Nucleus accumbens (tissue), 56 donors: ENCODE data around the gene IPPK.
"Not testable (repeated sequence)": the region's sequence is repeated elsewhere in the genome, so short reads cannot be mapped to it uniquely, and the experiment has no call there.

ENCODE experiments used
- DNase-seq, 56 donors: peaks; one replicate each; lab custom pipeline; 2025; lab: John Stamatoyannopoulos, UW

Gene IPPK

GRCh38 chr9:92601451-92601850 lies 68.5 kb downstream of the IPPK start:
- DNase-seq: no peak

DNA sequence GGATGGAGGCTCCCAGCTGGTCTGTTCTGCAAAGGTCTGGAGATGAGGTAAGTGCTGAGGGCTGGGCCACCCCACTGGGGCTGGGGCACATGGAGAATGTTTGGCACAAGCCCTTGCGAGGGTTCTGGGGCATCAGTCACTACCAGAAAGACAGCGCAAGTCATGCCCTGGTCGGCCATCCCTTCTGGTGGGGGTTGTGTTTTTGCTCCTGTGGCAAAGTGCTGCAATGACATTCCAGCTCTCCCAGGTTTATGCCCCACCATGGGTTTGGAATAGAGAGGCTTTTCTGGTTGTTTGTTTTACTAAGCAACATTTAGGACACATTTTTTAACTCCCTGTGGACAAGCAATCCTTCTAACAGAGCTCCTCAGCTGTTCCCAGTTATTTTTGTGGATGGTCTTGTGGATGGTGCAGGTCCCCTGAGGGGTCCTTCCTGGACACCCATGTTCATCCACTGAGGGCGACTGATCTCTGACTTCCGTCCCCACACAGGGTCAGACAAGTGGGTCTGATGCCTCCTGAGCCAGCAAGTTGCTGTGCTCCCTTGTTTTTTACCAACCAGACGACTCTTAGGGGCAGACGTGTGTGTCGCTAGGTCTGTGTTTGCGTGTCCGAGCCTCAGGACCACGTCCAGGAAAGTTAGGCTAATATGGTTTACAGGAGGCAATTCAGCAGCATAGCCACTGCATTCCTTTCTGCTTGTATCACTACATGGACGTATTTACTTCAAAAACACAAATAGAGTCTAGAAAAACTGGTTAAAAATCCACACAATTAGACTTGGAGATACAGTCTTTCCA lies 69.3 kb downstream of the IPPK start:
- DNase-seq: no peak

- DNase-seq: no peak
Observed at GRCh38 chr9:92599938-92600461, 69.9 kb downstream of the IPPK start.

GRCh38 chr9:92598382-92598781 lies 71.5 kb downstream of the IPPK start:
- DNase-seq: no peak

DNA sequence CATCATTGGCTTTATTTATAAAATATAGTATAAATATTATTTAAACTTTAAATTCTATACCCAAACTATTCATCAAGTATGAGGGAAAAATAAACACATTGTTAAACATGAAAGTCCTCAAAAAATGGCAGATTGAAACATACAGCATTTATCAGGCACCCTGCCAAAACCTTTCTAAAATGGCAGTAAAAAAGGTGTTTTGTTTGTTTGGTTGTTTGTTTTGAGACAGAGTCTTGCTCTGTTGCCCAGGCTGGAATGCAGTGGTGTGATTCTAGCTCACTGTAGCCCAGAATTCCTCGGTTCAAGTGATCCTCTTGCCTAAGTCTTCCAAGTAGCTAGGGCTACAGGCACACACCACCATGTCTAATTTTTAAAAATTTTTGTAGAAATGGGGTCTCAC lies 74.0 kb downstream of the IPPK start:
- DNase-seq: no peak

DNA sequence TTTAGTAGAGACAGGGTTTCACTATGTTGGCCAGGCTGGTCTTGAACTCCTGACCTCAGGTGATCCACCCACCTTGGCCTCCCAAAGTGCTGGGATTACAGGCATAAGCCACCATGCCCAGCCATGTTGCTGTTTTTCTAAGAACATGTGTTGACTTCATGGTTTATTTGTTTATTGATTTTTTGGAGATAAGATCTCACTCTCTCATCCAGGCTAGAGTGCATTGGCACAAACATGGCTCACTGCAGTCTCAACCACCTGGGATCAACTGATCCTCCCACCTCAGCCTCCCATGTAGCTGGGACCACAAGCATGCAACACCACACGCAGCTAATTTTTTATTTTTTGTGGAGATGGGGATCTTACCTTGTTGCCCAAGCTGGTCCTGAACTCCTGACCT lies 74.9 kb downstream of the IPPK start:
- not testable (repeated sequence) for DNase-seq

DNA sequence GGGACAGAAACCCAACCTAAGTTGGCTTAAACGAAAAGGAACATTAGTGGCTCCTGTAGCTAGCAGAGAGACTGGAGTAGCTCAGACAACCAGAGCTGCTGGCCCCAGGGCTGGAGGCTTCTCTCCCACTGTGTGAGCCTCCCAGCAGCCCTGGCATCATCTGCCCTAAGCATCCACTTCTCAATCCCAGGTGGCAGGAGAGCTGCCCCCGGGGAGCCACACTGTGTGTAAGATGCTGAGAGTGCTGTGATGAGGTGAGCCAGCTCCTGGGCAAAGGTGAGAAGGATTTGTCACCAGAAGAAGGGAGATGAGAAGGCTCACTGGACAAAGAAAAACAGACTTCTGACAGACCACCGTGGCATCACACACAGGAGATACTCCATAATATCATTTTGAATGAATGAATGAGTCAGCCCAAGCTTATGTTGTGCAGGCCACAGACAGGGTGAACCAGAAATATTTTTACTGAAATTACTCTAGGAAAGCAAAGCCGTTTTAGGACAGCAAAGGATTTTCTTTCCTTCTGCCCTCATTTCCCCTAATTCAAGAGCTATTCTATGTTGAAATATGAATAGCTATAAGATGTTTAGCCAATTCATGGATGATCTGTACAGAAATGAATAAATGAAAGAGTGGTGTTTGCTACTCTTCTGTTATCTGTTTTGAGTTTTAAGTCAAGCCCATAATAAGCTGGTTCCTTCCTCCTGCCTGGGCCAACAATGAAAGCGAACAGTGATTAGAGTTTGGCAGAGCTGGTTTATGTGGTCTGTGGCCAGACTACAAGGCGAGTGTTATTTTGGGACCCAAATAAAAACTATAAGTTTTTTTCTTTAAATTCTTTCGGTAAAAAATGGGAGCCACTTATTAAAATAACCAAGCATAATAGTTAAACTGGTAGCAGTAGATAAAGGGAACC lies 76.7 kb downstream of the IPPK start:
- no peak for DNase-seq

DNA sequence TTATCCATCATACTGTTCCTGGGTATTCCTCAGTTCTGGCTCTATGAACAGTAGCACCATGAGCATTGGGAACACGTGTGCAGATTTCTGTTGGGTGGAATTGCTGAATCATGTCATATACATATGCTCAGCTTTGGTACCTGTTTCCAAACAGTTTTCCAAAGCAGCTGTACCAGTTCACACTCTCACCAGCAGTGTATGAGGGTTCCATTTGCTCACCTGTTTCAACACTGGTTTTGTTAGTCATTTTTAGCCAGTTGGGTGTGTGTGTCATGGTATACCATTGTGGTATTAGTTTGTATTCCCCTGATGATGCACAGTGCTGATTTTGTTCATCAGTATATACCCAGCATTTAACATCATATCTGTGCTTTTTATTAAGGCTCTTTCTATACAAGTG lies 77.4 kb downstream of the IPPK start:
- DNase-seq: no peak

DNA sequence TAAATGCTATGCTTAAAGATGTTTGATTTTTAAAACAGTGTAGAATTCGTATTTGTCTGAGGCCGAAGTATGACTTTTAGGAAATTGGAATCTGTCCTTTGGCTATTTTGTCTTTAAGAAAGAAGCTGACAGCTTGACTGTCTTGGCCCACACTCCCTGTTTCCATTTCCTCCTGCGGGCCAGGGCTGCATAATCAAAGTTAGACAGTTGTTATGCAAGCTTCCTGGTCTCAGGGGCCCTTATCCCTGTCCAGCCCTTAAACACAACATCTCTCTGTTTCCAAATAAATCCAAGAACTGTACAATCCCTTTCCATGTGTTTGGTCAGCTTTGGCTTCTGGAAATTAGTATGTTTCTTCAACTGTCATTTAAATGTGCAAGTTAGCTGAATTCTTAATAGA lies 79.6 kb downstream of the IPPK start:
- DNase-seq: peak in 9 of 56 donors; percentile 4 to 46 (median 13)

GRCh38 chr9:92589923-92590322 lies 80.0 kb downstream of the IPPK start:
- DNase-seq: no peak

DNA sequence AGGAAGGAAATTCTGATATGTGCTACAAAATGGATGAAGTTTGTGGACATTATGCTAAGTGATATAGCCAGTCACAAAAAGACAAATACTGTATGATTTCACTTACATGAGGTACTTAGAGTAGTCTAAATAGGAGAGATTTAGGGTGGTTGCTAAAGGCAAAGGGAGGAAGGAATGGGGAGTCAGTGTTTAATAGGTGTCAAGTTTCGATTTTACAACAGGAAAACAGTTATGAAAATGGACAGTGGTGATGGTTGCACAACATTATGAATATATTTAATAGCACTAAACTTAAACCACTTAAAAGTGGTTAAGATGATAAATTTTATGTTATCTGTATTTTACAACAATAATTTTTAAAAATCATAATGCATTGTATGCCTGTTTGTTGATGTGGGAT lies 93.8 kb downstream of the IPPK start:
- no peak for DNase-seq

DNA sequence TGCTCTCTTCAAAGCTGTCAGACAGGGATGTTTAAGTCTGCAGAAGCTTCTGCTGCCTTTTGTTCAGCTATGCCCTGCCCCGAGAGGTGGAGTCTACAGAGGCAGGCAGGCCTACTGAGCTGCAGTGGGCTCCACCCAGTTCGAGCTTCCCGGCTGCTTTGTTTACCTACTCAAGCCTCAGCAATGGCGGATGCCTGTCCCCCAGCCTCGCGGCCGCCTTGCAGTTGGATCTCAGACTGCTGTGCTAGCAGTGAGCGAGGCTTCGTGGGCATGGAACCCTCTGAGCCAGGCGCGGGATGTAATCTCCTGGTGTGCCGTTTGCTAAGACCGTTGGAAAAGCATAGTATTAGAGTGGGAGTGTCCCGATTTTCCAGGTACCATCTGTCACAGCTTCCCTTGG lies 96.3 kb downstream of the IPPK start:
- DNase-seq: not testable (repeated sequence)

DNA sequence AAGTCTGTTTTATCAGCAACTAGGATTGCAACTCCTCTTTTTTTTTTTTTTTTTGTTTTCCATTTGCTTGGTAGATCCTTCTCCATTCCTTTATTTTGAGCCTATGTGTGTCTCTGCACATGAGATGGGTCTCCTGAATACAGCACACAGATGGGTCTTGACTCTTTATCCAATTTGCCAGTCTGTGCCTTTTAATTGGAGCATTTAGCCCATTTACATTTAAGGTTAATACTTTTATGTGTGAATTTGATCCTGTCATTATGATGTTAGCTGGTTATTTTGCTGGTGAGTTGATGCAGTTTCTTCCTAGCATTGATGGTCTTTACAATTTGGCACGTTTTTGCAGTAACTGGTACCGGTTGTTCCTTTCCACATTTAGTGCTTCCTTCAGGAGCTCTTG lies 98.1 kb downstream of the IPPK start:
- not testable (repeated sequence) for DNase-seq

GRCh38 chr9:92564982-92565381 lies 104.9 kb downstream of the IPPK start:
- DNase-seq: no peak

GRCh38 chr9:92564504-92564903 lies 105.4 kb downstream of the IPPK start:
- no peak for DNase-seq
